K562 (cell line): Measurements from ENCODE around the gene METTL14. TPM values are rescaled to one million over a fixed set of nuclear protein-coding genes. Genes with fewer than 3 reads are reported as not detected.

Experiments used
- BRF1 ChIP-seq: IDR thresholded peaks from 3 replicates; pipeline ENCODE4 v1.6.1; 2011; ENCODE audit warnings: borderline replicate concordance, mild to moderate bottlenecking; ENCODE audit not compliant: insufficient read length; ENCODE audit errors: extremely low read depth
- CEBPZ ChIP-seq: fragments of 150-350 bp; IDR thresholded peaks from 2 replicates; pipeline ENCODE4 v1.6.1; 2014; ENCODE audit warnings: low read depth, mild to moderate bottlenecking, low read length, borderline replicate concordance
- FOXP4 ChIP-seq: sonication (generic); formaldehyde crosslinking; IDR thresholded peaks from 2 replicates; pipeline ENCODE4 v1.8.0; 2022; ENCODE audit warnings: mild to moderate bottlenecking, missing genetic modification reagents, borderline replicate concordance
- HDAC8 ChIP-seq: fragments of 450-650 bp; IDR thresholded peaks from 2 replicates; pipeline ENCODE4 v1.6.1; 2016; ENCODE audit warnings: mild to moderate bottlenecking, missing genetic modification characterization, moderate library complexity, missing compliant biosample characterization
- NFE2L1 ChIP-seq: fragments of 450-650 bp; IDR thresholded peaks from 2 replicates; pipeline ENCODE4 v1.6.1; 2016; ENCODE audit warnings: missing genetic modification characterization, low read depth, mild to moderate bottlenecking, missing compliant biosample characterization, moderate library complexity, borderline replicate concordance
- PHF20 ChIP-seq: fragments of 450-650 bp; IDR thresholded peaks from 2 replicates; pipeline ENCODE4 v1.6.1; 2018; ENCODE audit not compliant: partially characterized antibody
- PKNOX1 ChIP-seq: fragments of 450-650 bp; IDR thresholded peaks from 2 replicates; pipeline ENCODE4 v1.6.1; 2016
- RBFOX2 ChIP-seq: fragments of 200-400 bp; formaldehyde crosslinking; IDR thresholded peaks from 2 replicates; pipeline ENCODE4 v1.6.1; 2017; ENCODE audit warnings: low read depth, mild to moderate bottlenecking, low read length, moderate library complexity
- SP2 ChIP-seq: IDR thresholded peaks from 2 replicates; pipeline ENCODE4 v1.6.1; 2011; ENCODE audit warnings: mild to moderate bottlenecking, low read depth, low read length, moderate library complexity; ENCODE audit not compliant: poor library complexity, severe bottlenecking; ENCODE audit errors: extremely low read depth
- TOE1 ChIP-seq, 2 experiments: fragments of 450-650 bp in 1 of 2; sonication (generic) in 1 of 2; formaldehyde crosslinking in 1 of 2; IDR thresholded peaks; 2 replicates each; pipeline versions ENCODE4 v1.7.1 to v1.8.0; 2016 to 2022; ENCODE audit warnings: borderline replicate concordance in 2 of 2, mild to moderate bottlenecking in 2 of 2, antibody characterized with exemption in 1 of 2, inconsistent platforms in 1 of 2, low read depth in 1 of 2, missing genetic modification reagents in 1 of 2, moderate library complexity in 1 of 2
- ZNF274 ChIP-seq: IDR thresholded peaks from 2 replicates; pipeline ENCODE4 v1.6.1; 2011; ENCODE audit warnings: low read depth, mild to moderate bottlenecking, low read length, moderate library complexity, borderline replicate concordance
- ZNF583 ChIP-seq: fragments of 250-450 bp; sonication (Bioruptor Pico); IDR thresholded peaks from 2 replicates; pipeline ENCODE4 v1.4.0; 2020
- ZNF592 ChIP-seq: fragments of 450-650 bp; IDR thresholded peaks from 2 replicates; pipeline ENCODE4 v1.6.1; 2017; ENCODE audit warnings: antibody characterized with exemption, mild to moderate bottlenecking
- ZNF76 ChIP-seq: fragments of 250-450 bp; sonication (Bioruptor Pico); IDR thresholded peaks from 2 replicates; pipeline ENCODE4 v1.4.0; 2020; ENCODE audit warnings: mild to moderate bottlenecking, moderate library complexity, borderline replicate concordance
- polyA plus RNA-seq, 8 experiments: library from polyadenylated mRNA; depleted of rRNA in 4 of 8; stranded (reverse) in 5 of 8; unstranded in 3 of 8; fragments of >200 nt; fragmentation: Nextera tagmentation in 2 of 8; fragmentation: Illumina TruSeq in 1 of 8; extraction: Ambion mirVana in 2 of 8; extraction: Trizol in 1 of 8; gene quantifications; 2 replicates each; pipeline versions ENCODE4 v1.2.1 to v1.2.3, GENCODE V29; 2011 to 2014; ENCODE audit warnings: inconsistent platforms in 1 of 8, missing spikeins in 1 of 8
- total RNA-seq, 7 experiments: library from RNA; depleted of rRNA in 6 of 7; stranded (reverse); fragments of >200 nt in 6 of 7; fragmentation: Illumina TruSeq in 2 of 7; extraction: Trizol in 2 of 7; gene quantifications; 2 replicates each; pipeline versions ENCODE4 v1.2.1 to v1.2.3, GENCODE V29; 2011 to 2021; ENCODE audit warnings: low replicate concordance in 1 of 7

Gene METTL14
- total and polyA plus RNA-seq, 9 of the 15 experiments (the other 6 are each of a cell fraction or from before 2014, with no cell fraction given) = 16.7 to 42.4 (median 27.7) TPM

- TF ChIP-seq SP2 = peak; percentile 59
- no peak; the same call in 1 of the 2 replicates for TF ChIP-seq PKNOX1
- no peak for TF ChIP-seq CEBPZ
- no peak for TF ChIP-seq BRF1
- TF ChIP-seq PHF20 = peak; percentile 96
- no peak for TF ChIP-seq ZNF274
- TF ChIP-seq ZNF76 (CRISPR knock-in tag) = no peak
- no peak for TF ChIP-seq TOE1 (IDR thresholded peaks at IDR 0.05; ENCODE audit: borderline replicate concordance)
- TF ChIP-seq TOE1 (CRISPR knock-in tag; IDR thresholded peaks at IDR 0.05; ENCODE audit: borderline replicate concordance, low read depth) = no peak
- TF ChIP-seq ZNF583 (CRISPR knock-in tag) = no peak
- peak; percentile 75 for TF ChIP-seq RBFOX2
- TF ChIP-seq NFE2L1 (tag) = no peak
- TF ChIP-seq HDAC8 (tag) = no peak
- TF ChIP-seq FOXP4 (CRISPR knock-in tag) = no peak
- no peak for TF ChIP-seq ZNF592
These were observed at the start of gene METTL14 (continued) for GRCh38 chr4:118684873-118685811.
